GM18867 (cell line): ENCODE data around the gene MUCL3.
"Not testable (repeated sequence)": the region's sequence is repeated elsewhere in the genome, so short reads cannot be mapped to it uniquely, and the experiment has no call there.

Experiments used
- ATAC-seq: cut with Tn5 transposase; IDR thresholded peaks from one replicate; pipeline ENCODE4 v1.9.1; 2021; ENCODE audit warnings: mild to moderate bottlenecking, moderate library complexity; ENCODE audit not compliant: unreplicated experiment

The MUCL3 gene

GRCh38 chr6:30974490-30975252 is 33.9 kb downstream of the MUCL3 start:
- no peak for ATAC-seq

- ATAC-seq: no peak
These were observed 38.4 kb downstream of the MUCL3 start for GRCh38 chr6:30979141-30979540.

- no peak for ATAC-seq
These were observed 38.9 kb downstream of the MUCL3 start for GRCh38 chr6:30979690-30980089.

GRCh38 chr6:30981942-30982772 is 41.4 kb downstream of the MUCL3 start:
- ATAC-seq: no peak

GRCh38 chr6:30983439-30983838 is 42.7 kb downstream of the MUCL3 start, which contains the start of gene MUC21:
TSS of gene MUC21 (plus strand) at chr6:30983718. CDS start at chr6:30983959, 241 bp downstream.
- no peak for ATAC-seq

- ATAC-seq: no peak
These were observed 44.7 kb downstream of the MUCL3 start for GRCh38 chr6:30985490-30985889.

GRCh38 chr6:30987304-30987703 is 46.5 kb downstream of the MUCL3 start:
- no peak for ATAC-seq

- ATAC-seq: no peak
These were observed 47.5 kb downstream of the MUCL3 start for GRCh38 chr6:30988209-30988825.

- no peak for ATAC-seq
These were observed 49.8 kb downstream of the MUCL3 start for GRCh38 chr6:30990422-30991086.

- no peak for ATAC-seq
These were observed 51.1 kb downstream of the MUCL3 start for GRCh38 chr6:30991891-30992290.

- ATAC-seq: no peak
These were observed 56.5 kb downstream of the MUCL3 start for GRCh38 chr6:30997301-30997700.

- no peak for ATAC-seq
These were observed 58.0 kb downstream of the MUCL3 start for GRCh38 chr6:30998785-30999184.

GRCh38 chr6:31000067-31000860 is 59.5 kb downstream of the MUCL3 start:
- ATAC-seq: not testable (repeated sequence)

- ATAC-seq: no peak
These were observed 60.6 kb downstream of the MUCL3 start for GRCh38 chr6:31001281-31001888.

- ATAC-seq: no peak
These were observed 61.7 kb downstream of the MUCL3 start for GRCh38 chr6:31002471-31002870.
